ENCODE measurements around the gene ATF4. TPM values are rescaled to one million over a fixed set of nuclear protein-coding genes. Genes with fewer than 3 reads are reported as not detected.

The ATF4 gene
- total and polyA plus RNA-seq, 2 donors (not counting 3 experiments of a cell fraction or from before 2014, with no cell fraction given), result 312 to 668 TPM

DNA sequence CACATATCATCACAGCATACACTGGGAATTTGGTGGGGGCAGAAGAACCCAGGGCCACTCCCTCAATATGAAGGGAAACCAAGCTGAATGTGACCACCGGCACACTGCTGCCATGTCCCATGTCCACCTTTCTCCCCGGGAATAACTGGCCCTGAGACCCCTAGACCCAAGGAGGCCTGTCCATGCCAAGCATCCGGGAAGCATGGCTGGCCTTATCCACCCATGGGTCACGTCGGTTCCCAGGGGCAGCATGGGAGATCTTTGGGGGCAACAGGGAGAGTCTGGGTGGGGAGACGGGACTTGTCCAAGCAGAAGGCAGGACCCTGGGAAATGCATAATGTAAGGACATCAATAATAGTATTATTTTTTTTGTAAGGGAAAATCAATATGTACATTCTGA lies 28.7 kb upstream of the ATF4 start:
- no TSS peak for BruUV-seq (replicated peaks)
- TF ChIP-seq MYC (IDR thresholded peaks at IDR 0.05; ENCODE audit: low read depth, low read length) (no peak), POLR2A (IDR thresholded peaks at IDR 0.05; ENCODE audit: low read depth, low read length) (no peak), JUN (IDR thresholded peaks at IDR 0.05; ENCODE audit: borderline replicate concordance, insufficient read depth, insufficient read length, low read depth) (no peak), GATA2 (IDR thresholded peaks at IDR 0.05; ENCODE audit: insufficient read depth, insufficient read length, low read depth, low read length) (no peak), EZH2 (IDR thresholded peaks at IDR 0.05; ENCODE audit: borderline replicate concordance, low read depth, low read length, severe bottlenecking) (no peak), POLR2AphosphoS5 (IDR thresholded peaks at IDR 0.05; ENCODE audit: insufficient read depth, low read depth, low read length) (no peak), FOS (IDR thresholded peaks at IDR 0.05; ENCODE audit: borderline replicate concordance, insufficient read depth, low read length) (no peak)
- TF ChIP-seq, protein P1, sequence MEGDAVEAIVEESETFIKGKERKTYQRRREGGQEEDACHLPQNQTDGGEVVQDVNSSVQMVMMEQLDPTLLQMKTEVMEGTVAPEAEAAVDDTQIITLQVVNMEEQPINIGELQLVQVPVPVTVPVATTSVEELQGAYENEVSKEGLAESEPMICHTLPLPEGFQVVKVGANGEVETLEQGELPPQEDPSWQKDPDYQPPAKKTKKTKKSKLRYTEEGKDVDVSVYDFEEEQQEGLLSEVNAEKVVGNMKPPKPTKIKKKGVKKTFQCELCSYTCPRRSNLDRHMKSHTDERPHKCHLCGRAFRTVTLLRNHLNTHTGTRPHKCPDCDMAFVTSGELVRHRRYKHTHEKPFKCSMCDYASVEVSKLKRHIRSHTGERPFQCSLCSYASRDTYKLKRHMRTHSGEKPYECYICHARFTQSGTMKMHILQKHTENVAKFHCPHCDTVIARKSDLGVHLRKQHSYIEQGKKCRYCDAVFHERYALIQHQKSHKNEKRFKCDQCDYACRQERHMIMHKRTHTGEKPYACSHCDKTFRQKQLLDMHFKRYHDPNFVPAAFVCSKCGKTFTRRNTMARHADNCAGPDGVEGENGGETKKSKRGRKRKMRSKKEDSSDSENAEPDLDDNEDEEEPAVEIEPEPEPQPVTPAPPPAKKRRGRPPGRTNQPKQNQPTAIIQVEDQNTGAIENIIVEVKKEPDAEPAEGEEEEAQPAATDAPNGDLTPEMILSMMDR (IDR thresholded peaks at IDR 0.05; ENCODE audit: extremely low read depth in 1 of 2, insufficient read depth in 1 of 2, low read depth in 1 of 2, low read length in 2 of 2), result no peak
- TF ChIP-seq, protein P2, sequence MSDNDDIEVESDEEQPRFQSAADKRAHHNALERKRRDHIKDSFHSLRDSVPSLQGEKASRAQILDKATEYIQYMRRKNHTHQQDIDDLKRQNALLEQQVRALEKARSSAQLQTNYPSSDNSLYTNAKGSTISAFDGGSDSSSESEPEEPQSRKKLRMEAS (IDR thresholded peaks at IDR 0.05; ENCODE audit: insufficient read depth, insufficient read length), result no peak
- Histone ChIP-seq H3K4me3 (replicated peaks in 1 of 3; ENCODE audit: insufficient read depth in 1 of 3, low read depth in 1 of 3, low read length in 3 of 3) (no peak overlapping the region), H3K4me2 (ENCODE audit: insufficient read depth, low read length) (no peak overlapping the region), H3K27ac (ENCODE audit: insufficient read depth, low read depth, low read length) (no peak overlapping the region), H4K20me1 (replicated peaks; ENCODE audit: control insufficient read depth, extremely low read depth, insufficient read depth, low read length) (no peaks in the 10 kb centered on the region), H3K27me3 (ENCODE audit: control insufficient read depth in 2 of 2, insufficient read depth in 2 of 2, low read length in 2 of 2) (no peaks in the 10 kb centered on the region), H3K9ac (replicated peaks; ENCODE audit: extremely low read depth, insufficient read depth, low read length) (no peak overlapping the region), H3K36me3 (ENCODE audit: control insufficient read depth in 2 of 2, extremely low read depth in 1 of 2, insufficient read depth in 2 of 2, low read length in 2 of 2) (no peaks in the 10 kb centered on the region), H3K79me2 (ENCODE audit: control insufficient read depth, insufficient read depth, low read length) (no peaks in the 10 kb centered on the region), H3K4me1 (ENCODE audit: control insufficient read depth, extremely low read depth, insufficient read depth, low read length) (no peaks in the 10 kb centered on the region), H3K9me3 (replicated peaks; ENCODE audit: control insufficient read depth, insufficient read depth, low read length) (no peaks in the 10 kb centered on the region), H3K9me1 (replicated peaks; ENCODE audit: control insufficient read depth, extremely low read depth, insufficient read depth, low read length) (no peaks in the 10 kb centered on the region), H2AFZ (ENCODE audit: low read depth, low read length) (no peak overlapping the region)
- no peak for DNase-seq (ENCODE audit: low read depth, low spot score)
- no peak for FAIRE-seq
- intact Hi-C loops (cut with micrococcal nuclease), result loop anchor here (10.0 kb wide), 1 partner anchor 147 kb away; the partner anchor contains the start of gene SYNGR1
- ChIA-PET POLR2A (no interaction called here), CTCF (interaction anchor here (0.6 to 6.7 kb wide), 7 partner anchors 10 to 330 kb away, joined by 3 to 197 read pairs (median 12); partner anchors contain the start of genes MIEF1 and RPS19BP1)
- dilution Hi-C loops (cut with MboI; ENCODE audit: extremely low pct_ligation_motif_present, low sequenced_read_pairs), result no loop called here
